Epidermal melanocyte (primary cell): Measurements from ENCODE around the gene KRTAP5-10.
"Not testable (repeated sequence)": the region's sequence is repeated elsewhere in the genome, so short reads cannot be mapped to it uniquely, and the experiment has no call there.

Source experiments
- DNase-seq: peaks from one replicate; pipeline ENCODE4 v3.0.0; 2011; ENCODE audit warnings: low spot score; ENCODE audit not compliant: insufficient read length

The KRTAP5-10 gene

GRCh38 chr11:71565263-71565662 lies at the start of gene KRTAP5-10:
Gene KRTAP5-10, plus strand, starts transcription at chr11:71565563. Its CDS starts 25 bp downstream, at chr11:71565588.
- no peak for DNase-seq

GRCh38 chr11:71518506-71519471 lies 46.6 kb upstream of the KRTAP5-10 start:
- DNase-seq, result no peak

GRCh38 chr11:71519546-71519945 lies 45.8 kb upstream of the KRTAP5-10 start:
- no peak for DNase-seq

GRCh38 chr11:71525188-71525937 lies 40.0 kb upstream of the KRTAP5-10 start:
- DNase-seq, result no peak

- DNase-seq, result no peak
Measured at GRCh38 chr11:71525938-71526495, 39.3 kb upstream of the KRTAP5-10 start.

- DNase-seq, result not testable (repeated sequence)
Measured at GRCh38 chr11:71526796-71527575, 38.4 kb upstream of the KRTAP5-10 start, which contains the start of gene KRTAP5-7. Gene KRTAP5-7, plus strand, starts transcription at chr11:71527267. Its CDS starts 34 bp downstream, at chr11:71527301.

GRCh38 chr11:71527576-71528210 lies 37.7 kb upstream of the KRTAP5-10 start:
- no peak for DNase-seq

- DNase-seq, result no peak
Measured at GRCh38 chr11:71530602-71531001, 34.8 kb upstream of the KRTAP5-10 start.

GRCh38 chr11:71532036-71532610 lies 33.2 kb upstream of the KRTAP5-10 start:
- no peak for DNase-seq

- not testable (repeated sequence) for DNase-seq
Measured at GRCh38 chr11:71534711-71535608, 30.4 kb upstream of the KRTAP5-10 start.

- no peak for DNase-seq
Measured at GRCh38 chr11:71535825-71536224, 29.5 kb upstream of the KRTAP5-10 start.

- DNase-seq, result no peak
Measured at GRCh38 chr11:71537537-71537936, 27.8 kb upstream of the KRTAP5-10 start.

- DNase-seq, result not testable (repeated sequence)
Measured at GRCh38 chr11:71537977-71538665, 27.2 kb upstream of the KRTAP5-10 start, which contains the start of gene KRTAP5-8. Gene KRTAP5-8, plus strand, starts transcription at chr11:71538025. Its CDS starts 31 bp downstream, at chr11:71538056.

- DNase-seq, result no peak
Measured at GRCh38 chr11:71538666-71538990, 26.7 kb upstream of the KRTAP5-10 start.

GRCh38 chr11:71539017-71539416 lies 26.3 kb upstream of the KRTAP5-10 start:
- no peak for DNase-seq

- not testable (repeated sequence) for DNase-seq
Measured at GRCh38 chr11:71539971-71540370, 25.4 kb upstream of the KRTAP5-10 start.

- not testable (repeated sequence) for DNase-seq
Measured at GRCh38 chr11:71540521-71541304, 24.6 kb upstream of the KRTAP5-10 start.

- no peak for DNase-seq
Measured at GRCh38 chr11:71542382-71542781, 23.0 kb upstream of the KRTAP5-10 start.
